HG03159 (cell line): ENCODE measurements around the gene MC2R.
"Not testable (repeated sequence)": the region's sequence is repeated elsewhere in the genome, so short reads cannot be mapped to it uniquely, and the experiment has no call there.

Source experiments
- ATAC-seq: cut with Tn5 transposase; IDR thresholded peaks from one replicate; pipeline ENCODE4 v1.9.1; 2021; ENCODE audit warnings: mild to moderate bottlenecking, moderate library complexity; ENCODE audit not compliant: unreplicated experiment

MC2R gene

DNA sequence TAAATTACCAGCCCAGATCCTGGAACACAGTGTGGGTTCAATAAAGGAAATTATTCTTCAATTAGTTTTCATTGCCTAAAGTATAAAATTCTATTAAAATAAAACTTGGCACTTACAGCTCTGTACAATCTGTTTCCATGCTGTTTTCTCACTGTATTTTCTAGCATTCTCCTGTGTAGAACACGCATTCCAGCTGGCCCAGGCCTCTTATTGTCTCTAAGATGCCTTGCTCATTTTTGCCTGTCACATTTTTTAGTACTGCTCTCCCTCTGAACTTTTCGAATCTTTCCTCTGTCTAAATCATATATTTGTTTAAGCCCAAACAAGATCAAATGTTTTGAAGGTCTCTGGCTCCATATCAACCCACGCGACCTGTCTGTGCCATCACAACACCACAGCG lies 20.8 kb downstream of the MC2R start:
- no peak for ATAC-seq

DNA sequence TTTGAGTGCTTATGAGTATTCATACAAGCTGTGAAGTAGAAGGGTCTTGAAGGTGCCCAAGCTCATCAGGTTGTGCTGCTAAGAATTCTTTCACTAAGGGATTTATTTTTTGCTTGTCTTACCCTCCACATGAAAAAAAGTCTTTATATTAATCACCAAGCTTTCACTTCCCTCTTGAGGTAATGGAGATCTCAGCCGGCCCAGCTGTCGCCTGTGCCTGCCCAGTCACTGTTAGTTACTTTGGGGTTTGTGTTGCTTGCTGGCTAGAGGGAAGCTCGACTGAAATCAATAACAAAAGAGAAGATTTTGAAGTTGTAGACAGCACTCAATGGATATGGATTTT lies 21.9 kb downstream of the MC2R start:
- ATAC-seq: peak; percentile 98

- ATAC-seq: no peak
These were observed 23.2 kb downstream of the MC2R start for GRCh38 chr18:13892098-13892497.

DNA sequence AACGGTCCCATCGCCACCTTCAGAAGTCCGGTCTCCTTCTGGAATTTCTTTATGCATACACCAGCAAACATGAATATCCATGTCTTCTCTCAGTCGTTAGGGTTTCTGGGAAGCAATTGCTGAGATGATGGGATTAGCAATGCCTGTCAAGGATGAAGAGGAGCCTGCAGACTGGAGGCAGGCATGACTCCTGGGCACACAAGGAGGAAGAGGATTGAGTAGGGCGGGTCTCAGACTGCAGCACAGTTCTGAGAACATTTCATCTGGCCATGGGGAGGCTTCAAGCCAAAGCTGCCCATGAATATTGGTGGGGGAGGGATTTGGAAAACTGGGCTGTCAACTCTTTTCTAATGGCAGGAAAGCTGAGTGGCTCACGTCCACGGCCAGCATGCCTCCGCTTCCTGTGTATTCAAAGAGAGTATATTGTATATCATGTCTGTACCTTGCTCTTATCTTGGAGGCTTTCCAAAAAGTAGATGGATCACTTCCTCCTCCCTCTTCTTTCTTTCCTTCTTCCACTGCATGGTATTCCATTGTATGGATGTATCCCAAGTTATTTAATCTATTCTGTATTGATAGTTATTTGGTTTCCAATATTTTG lies 24.5 kb downstream of the MC2R start:
- no peak for ATAC-seq

DNA sequence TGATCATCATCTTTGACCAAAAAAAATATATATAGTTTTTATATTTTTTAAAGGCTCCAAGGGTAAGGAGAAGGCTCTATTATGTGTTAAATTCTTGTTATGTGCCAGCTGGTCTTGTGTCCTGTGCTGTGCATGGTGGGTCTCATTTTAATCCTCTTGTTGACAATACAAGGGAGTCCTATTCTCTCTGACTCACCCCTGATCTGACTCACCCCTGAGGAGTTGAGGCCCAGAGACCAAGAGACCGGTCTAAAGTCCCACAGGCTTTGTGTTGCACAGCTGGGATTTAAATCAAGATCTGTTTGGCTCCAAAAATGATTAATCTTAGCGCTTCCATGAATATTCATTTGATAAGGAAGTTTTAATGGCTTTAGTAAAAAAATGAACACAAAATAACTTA lies 25.7 kb downstream of the MC2R start:
- no peak for ATAC-seq

DNA sequence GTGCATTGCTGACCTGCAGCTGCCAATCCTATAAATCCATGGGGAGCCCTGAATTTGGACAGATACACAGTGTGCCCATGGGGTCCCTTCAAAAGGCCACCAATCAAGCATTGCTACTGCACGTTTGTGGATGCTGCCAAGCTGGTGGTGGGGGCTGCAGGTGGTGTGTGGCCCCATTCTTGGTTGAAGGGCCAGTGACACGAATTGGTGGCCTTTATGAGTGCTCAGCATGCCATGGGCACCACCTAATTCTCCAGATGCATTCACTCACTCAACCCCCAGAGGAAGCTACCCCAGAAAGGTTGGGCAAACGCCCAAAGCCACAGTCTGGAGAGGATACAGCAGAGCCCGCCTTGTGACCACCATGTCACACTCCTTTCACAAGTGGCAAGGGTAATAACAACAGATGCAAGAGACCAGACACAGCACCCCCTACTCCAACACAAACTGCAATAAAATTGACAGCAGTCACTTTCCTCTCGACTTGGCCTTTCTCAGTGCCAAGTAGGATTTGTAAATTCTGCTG lies 27.1 kb downstream of the MC2R start:
- ATAC-seq: no peak

DNA sequence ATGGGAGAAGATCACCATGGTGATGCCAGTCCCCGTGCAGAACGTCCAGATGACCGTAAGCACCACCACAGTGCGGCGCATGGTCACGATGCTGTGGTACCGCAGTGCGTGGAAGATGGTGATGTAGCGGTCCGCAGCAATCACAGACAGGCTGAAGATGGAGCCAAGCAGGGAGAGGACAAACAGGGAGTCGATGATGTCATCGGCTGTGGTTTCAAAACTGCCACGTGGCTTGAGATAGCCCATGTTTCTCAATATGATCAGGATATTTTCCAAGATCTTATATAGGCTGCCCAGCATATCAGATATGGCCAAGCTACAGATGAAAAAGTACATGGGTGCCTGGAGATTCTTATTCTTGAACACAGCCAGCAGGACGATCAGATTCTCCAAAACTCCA lies 30.3 kb downstream of the MC2R start:
- no peak for ATAC-seq

GRCh38 chr18:13879937-13880336 lies 35.4 kb downstream of the MC2R start:
- no peak for ATAC-seq

GRCh38 chr18:13879492-13879891 lies 35.8 kb downstream of the MC2R start:
- ATAC-seq: no peak

DNA sequence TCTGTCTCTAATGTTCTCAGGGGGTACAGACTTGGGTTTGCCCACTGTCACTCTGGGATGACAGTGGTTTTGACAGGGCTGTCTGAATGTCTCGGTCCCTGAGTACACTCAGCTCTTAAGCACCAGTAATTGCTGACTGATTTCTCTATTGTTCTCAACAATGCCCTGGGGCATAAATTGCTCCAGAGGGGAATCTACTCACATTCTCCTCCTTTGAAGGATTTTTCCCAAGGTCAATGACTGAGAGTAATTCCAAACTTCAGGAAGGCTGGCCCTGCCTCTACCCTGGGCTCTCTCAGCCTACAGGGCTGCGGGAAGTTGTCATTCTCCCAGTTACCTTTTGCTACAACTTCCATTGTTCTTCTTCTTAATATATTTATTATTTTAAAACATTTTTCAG lies 36.5 kb downstream of the MC2R start:
- no peak for ATAC-seq

GRCh38 chr18:13877157-13877556 lies 38.2 kb downstream of the MC2R start:
- no peak for ATAC-seq

- ATAC-seq: no peak
These were observed 40.8 kb downstream of the MC2R start for GRCh38 chr18:13874558-13874957.

GRCh38 chr18:13872932-13873331 lies 42.4 kb downstream of the MC2R start:
- no peak for ATAC-seq

DNA sequence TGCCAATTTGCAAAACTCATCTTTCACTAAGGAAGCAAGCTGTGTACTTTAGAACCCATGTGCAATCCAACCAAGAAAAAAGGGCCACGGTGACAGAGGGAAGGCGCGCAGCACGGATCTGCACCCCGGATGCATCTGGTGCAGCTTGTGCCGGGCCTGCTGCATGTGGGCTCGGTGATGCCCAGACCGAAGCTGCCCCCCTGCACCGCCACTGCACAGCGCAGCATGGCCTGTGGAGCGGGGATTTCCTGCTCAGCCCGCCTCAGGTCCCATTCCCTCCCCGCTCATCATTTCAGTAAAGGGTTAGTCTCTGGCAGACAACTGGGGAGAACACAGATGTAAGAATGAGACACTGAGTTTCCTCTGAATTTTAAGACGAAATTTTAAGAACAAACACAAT lies 43.0 kb downstream of the MC2R start:
- no peak for ATAC-seq

DNA sequence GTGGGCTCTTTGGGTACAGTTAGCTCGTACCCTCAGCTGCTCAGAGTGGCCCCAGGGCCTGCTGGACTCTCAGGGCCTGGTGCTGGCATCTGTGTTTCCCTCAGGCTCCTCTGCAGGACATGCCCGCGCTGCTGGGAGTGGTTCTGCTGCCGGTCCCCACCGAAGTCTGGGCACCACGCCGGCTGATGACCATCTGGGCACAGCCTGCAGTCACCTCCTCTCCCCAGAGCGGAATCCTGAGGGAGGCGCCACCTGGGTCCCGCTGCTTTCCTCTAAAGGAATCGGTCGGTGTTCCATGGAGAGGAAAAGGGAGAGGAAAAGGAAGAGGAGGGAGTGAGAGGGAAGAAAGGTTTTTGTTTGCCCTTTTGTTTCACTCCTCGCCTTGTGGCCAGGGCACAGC lies 43.6 kb downstream of the MC2R start:
- ATAC-seq: no peak

DNA sequence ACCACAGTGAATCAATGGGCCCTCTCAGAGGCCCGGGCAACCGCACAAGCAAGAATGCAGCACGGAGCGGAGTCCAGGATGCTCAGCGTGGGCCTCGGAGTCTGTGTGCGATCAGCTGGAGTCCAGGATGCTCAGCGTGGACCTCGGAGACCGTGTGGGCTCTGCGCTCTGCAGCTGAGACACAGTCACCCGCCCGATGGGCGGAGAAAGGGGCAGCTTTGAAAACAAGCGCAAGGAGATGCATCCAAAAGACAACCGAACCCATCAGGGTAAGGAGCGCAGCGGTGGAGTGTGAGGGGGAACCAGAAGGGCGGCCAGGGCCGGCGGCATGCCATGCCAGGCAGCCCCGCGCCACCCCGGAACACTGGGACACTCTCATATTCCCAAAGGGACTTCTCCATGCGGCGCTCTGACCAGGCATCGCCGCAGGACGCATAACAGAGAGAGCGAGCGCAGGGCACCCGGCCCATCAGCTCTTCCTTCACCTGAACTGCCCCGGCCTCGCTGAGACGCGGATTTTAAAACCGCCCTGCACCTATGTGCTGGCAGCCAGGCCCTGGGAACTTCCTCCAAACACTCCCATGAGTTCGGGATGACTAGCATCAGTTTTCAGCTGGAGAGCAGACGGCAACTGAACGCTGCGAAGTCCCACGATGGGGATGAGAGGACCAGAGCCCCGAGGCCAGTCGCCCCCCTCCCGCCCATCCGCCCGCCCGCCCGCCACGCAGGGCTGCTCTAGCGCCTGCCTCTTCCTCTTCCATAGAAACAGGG lies 46.6 kb downstream of the MC2R start:
- no peak for ATAC-seq

DNA sequence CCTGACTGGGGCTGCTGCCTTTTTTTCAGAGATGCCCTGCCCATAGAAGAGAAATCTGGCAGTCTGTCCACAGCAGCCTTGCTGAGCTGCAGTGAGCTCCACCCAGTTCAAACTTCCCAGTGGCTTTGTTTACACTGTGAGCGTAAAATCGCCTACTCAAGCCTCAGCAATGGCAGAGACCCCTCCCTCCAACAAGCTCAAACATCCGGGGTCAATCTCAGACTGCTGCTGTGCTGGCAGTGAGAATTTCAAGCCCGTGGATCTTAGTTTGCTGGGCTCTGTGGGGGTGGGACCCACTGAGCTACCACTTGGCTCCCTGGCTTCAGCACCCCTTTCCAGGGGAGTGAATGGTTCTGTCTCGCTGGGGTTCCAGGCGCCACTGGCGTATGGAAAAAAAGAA lies 52.4 kb downstream of the MC2R start:
- not testable (repeated sequence) for ATAC-seq

DNA sequence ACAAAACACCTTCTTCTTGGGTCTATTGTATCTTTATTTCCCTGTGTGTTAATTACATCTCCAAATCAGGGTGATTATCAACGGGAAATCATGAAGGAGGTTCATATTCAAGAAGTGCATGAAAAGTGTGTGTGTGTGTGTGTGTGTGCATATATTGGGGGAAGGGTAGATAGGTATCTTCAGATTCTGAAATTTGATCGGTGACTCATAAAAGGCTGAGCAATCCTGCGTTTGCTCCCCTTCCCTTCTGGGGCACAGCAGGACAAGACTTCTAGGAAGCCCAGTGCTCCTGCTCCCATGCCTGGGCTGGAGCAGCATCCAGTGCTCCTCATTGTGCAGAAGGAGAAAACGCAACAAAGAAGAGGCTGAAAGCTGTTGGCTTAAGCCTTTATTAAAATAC lies 65.5 kb downstream of the MC2R start:
- ATAC-seq: no peak

- ATAC-seq: no peak
These were observed 78.8 kb downstream of the MC2R start for GRCh38 chr18:13836559-13836958.

DNA sequence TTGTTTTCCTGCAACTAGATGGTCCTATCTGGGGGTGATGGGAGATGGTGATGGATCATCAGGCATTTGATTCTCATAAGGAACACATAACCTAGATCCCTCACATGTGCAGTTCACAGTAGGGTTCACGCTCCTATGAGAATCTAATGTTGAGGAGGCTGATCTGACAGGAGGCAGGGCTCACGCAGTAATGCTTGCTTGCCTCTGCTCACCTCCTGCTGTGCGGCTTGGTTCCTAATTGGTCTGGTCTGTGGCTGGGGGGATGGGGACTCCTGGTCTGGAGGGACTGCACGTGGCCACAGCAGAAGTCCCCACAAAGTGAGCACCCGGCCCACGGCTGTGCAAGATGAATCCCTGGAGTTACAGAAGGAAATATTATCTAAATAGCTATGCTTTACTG lies 80.1 kb downstream of the MC2R start:
- ATAC-seq: no peak

- ATAC-seq: no peak
These were observed 80.8 kb downstream of the MC2R start for GRCh38 chr18:13834496-13835015.
